HG02610 (cell line): Measurements from ENCODE around the gene PBX1.

Experiments used
- ATAC-seq: cut with Tn5 transposase; IDR thresholded peaks from one replicate; pipeline ENCODE4 v1.9.1; 2021; ENCODE audit warnings: mild to moderate bottlenecking, moderate library complexity; ENCODE audit not compliant: unreplicated experiment

PBX1 gene

GRCh38 chr1:164562947-164563520, 4.0 kb downstream of the PBX1 start:
- ATAC-seq: no peak

GRCh38 chr1:164563721-164564360, 4.9 kb downstream of the PBX1 start:
- no peak for ATAC-seq

GRCh38 chr1:164564378-164564777, 5.4 kb downstream of the PBX1 start:
- ATAC-seq: no peak

GRCh38 chr1:164565357-164565756, 6.4 kb downstream of the PBX1 start:
- ATAC-seq: no peak

GRCh38 chr1:164567774-164568173, 8.8 kb downstream of the PBX1 start:
- no peak for ATAC-seq

- ATAC-seq: no peak
Observed at GRCh38 chr1:164569241-164569640, 10.3 kb downstream of the PBX1 start.

GRCh38 chr1:164569866-164570265, 10.9 kb downstream of the PBX1 start:
- ATAC-seq: no peak

- no peak for ATAC-seq
Observed at GRCh38 chr1:164571333-164571732, 12.3 kb downstream of the PBX1 start.

- ATAC-seq: no peak
Observed at GRCh38 chr1:164575356-164575886, 16.4 kb downstream of the PBX1 start.

- no peak for ATAC-seq
Observed at GRCh38 chr1:164576291-164577271, 17.6 kb downstream of the PBX1 start.

- ATAC-seq: no peak
Observed at GRCh38 chr1:164577291-164577690, 18.3 kb downstream of the PBX1 start.

GRCh38 chr1:164578479-164579200, 19.7 kb downstream of the PBX1 start:
- no peak for ATAC-seq

- ATAC-seq: no peak
Observed at GRCh38 chr1:164579381-164579780, 20.4 kb downstream of the PBX1 start.

GRCh38 chr1:164581762-164582161, 22.8 kb downstream of the PBX1 start:
- ATAC-seq: no peak

GRCh38 chr1:164583196-164583595, 24.2 kb downstream of the PBX1 start:
- ATAC-seq: no peak

- no peak for ATAC-seq
Observed at GRCh38 chr1:164583835-164584539, 25.0 kb downstream of the PBX1 start.

- ATAC-seq: no peak
Observed at GRCh38 chr1:164586591-164586990, 27.6 kb downstream of the PBX1 start.

GRCh38 chr1:164587617-164588501, 28.9 kb downstream of the PBX1 start:
- no peak for ATAC-seq
